Thyroid gland (tissue), 4 donors: ENCODE measurements around the gene FOXP3. TPM values are rescaled to one million over a fixed set of nuclear protein-coding genes. Genes with fewer than 3 reads are reported as not detected.

Experiments used
- DNase-seq, 2 donors: peaks; one replicate each; pipeline ENCODE4 v3.0.0-alpha.2; 2019
- H3K27ac ChIP-seq, 3 donors: fragments of 200-600 bp; sonication (generic); 1 replicate in 2 of 3; 2 replicates in 1 of 3; pipeline ENCODE4 v1.5.1; 2016 to 2019; ENCODE audit warnings: mild to moderate bottlenecking in 1 of 3, moderate library complexity in 1 of 3
- H3K27me3 ChIP-seq: fragments of 200-600 bp; sonication (generic); one replicate; pipeline ENCODE4 v1.5.1; 2019
- H3K36me3 ChIP-seq, 2 donors: fragments of 200-600 bp; sonication (generic); one replicate each; pipeline ENCODE4 v1.5.1; 2016 to 2019
- H3K4me1 ChIP-seq, 2 donors: fragments of 200-600 bp; sonication (generic); one replicate each; pipeline ENCODE4 v1.5.1; 2017 to 2019
- H3K4me3 ChIP-seq, 3 donors: fragments of 200-600 bp; sonication (generic); replicated peaks in 1 of 3; 1 replicate in 2 of 3; 2 replicates in 1 of 3; pipeline ENCODE4 v1.5.1; 2016; ENCODE audit warnings: mild to moderate bottlenecking in 1 of 3
- H3K9me3 ChIP-seq: fragments of 200-600 bp; sonication (generic); one replicate; pipeline ENCODE4 v1.5.1; 2017
- POLR2A ChIP-seq, 2 donors: fragments of 450-650 bp; IDR thresholded peaks; one replicate each; pipeline ENCODE4 v1.6.1; 2017; ENCODE audit warnings: antibody characterized with exemption in 2 of 2, mild to moderate bottlenecking in 2 of 2, moderate library complexity in 1 of 2
- WGBS, 2 donors: methylation state at CpG; one replicate each; pipeline ENCODE4 v1.1.5; 2017; 5-methylcytosine and 5-hydroxymethylcytosine counted together
- intact Hi-C: fragments of 100-400 bp; cut with DNase I; formaldehyde crosslinking; loops from one replicate; pipeline ENCODE4 v1.15.1; 2023
- total RNA-seq, 4 donors: library from RNA; depleted of rRNA; stranded (reverse); fragments of >200 nt; gene quantifications; one replicate each; pipeline ENCODE4 v1.2.3, GENCODE V29; 2016
- TF ChIP-seq, protein P1 (sequence below), 6 experiments: fragments of 200-600 bp in 3 of 6; fragments of 450-650 bp in 3 of 6; sonication (generic) in 3 of 6; IDR thresholded peaks; one replicate each; pipeline ENCODE4 v1.5.1; 2016 to 2019; ENCODE audit warnings: antibody characterized with exemption in 6 of 6, mild to moderate bottlenecking in 2 of 6, inconsistent platforms in 1 of 6, moderate library complexity in 1 of 6

FOXP3 gene
- total RNA-seq, 4 donors from 2014 or later: 0.11 to 0.13 TPM; not detected in 2

DNA sequence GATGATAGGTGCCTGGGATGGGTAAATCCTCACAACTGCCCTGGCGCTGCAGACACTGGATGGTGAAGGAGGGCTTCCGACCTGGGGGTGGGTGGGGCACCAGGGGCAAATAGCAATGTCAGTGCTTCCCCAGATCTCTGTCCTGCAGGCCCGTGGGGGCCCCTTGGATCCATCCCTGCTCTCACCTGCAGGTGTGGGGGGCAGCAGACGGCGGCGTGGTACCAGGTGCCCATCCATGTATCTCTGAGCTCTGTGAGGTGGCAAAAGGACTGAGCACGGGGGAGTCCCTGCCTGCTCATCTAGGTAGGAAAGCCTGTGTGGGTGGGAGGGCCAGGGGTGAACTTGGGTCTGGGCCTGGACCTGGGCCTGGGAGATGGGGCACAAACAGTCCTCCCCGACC is 58.0 kb downstream of the FOXP3 start:
- TF ChIP-seq, protein P1, sequence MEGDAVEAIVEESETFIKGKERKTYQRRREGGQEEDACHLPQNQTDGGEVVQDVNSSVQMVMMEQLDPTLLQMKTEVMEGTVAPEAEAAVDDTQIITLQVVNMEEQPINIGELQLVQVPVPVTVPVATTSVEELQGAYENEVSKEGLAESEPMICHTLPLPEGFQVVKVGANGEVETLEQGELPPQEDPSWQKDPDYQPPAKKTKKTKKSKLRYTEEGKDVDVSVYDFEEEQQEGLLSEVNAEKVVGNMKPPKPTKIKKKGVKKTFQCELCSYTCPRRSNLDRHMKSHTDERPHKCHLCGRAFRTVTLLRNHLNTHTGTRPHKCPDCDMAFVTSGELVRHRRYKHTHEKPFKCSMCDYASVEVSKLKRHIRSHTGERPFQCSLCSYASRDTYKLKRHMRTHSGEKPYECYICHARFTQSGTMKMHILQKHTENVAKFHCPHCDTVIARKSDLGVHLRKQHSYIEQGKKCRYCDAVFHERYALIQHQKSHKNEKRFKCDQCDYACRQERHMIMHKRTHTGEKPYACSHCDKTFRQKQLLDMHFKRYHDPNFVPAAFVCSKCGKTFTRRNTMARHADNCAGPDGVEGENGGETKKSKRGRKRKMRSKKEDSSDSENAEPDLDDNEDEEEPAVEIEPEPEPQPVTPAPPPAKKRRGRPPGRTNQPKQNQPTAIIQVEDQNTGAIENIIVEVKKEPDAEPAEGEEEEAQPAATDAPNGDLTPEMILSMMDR (IDR thresholded peaks at IDR 0.05): no peak
- no peak for TF ChIP-seq POLR2A (IDR thresholded peaks at IDR 0.05)
- 83 to 90% methylated on average over 2 to 6 of the region's 8 CpGs for WGBS, 2 donors
- no peak overlapping the region for H3K27ac ChIP-seq

DNA sequence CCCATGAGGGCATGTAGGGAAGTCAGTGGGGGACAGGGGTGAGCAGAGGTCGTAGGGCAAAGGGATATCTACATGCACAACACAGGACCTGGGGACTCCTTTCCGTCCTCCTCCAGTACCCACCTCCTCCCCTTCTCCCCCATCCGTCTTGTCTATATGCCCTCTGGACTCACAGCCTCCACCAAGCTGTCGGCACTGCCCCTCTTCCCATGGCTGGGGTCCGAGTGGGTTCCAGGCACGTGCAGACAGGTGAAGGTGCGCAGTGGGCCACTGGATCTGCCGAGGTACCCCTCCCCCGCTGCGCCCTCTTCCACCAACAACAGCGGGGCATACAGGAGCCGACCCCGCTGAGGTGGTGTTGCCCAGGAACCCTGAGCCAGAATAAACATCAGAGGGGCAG is 59.1 kb downstream of the FOXP3 start:
- no peaks in the 10 kb centered on the region for H3K4me1 ChIP-seq
- 77 to 85% methylated on average over 3 to 11 of the region's 13 CpGs for WGBS, 2 donors
- H3K36me3 ChIP-seq: no peaks in the 10 kb centered on the region
- no peak overlapping the region for H3K27ac ChIP-seq
- no peaks in the 10 kb centered on the region for H3K27me3 ChIP-seq
- DNase-seq: no peak
- no peaks in the 10 kb centered on the region for H3K9me3 ChIP-seq
- no peak overlapping the region for H3K4me3 ChIP-seq
- TF ChIP-seq POLR2A (IDR thresholded peaks at IDR 0.05): no peak
- TF ChIP-seq, protein P1 (IDR thresholded peaks at IDR 0.05): no peak
- intact Hi-C loops: no loop called here

More for the DNA sequence above, 58.0 kb downstream of the FOXP3 start:
- H3K36me3 ChIP-seq: no peaks in the 10 kb centered on the region
- no peaks in the 10 kb centered on the region for H3K4me1 ChIP-seq
- no peak overlapping the region for H3K4me3 ChIP-seq
- DNase-seq: no peak
- no peaks in the 10 kb centered on the region for H3K27me3 ChIP-seq
- no peaks in the 10 kb centered on the region for H3K9me3 ChIP-seq
- intact Hi-C loops: no loop called here

GRCh38 chrX:49204709-49205108 is 59.8 kb downstream of the FOXP3 start:
- Histone ChIP-seq H3K27ac (no peak overlapping the region), H3K9me3 (no peaks in the 10 kb centered on the region), H3K4me1 (peaks cover 1 to 2% of the 10 kb centered on the region in 2 donors), H3K4me3 (no peak overlapping the region), H3K36me3 (no peaks in the 10 kb centered on the region), H3K27me3 (no peaks in the 10 kb centered on the region)
- no peak for DNase-seq
- 48% methylated on average over 4 of the region's 4 CpGs for WGBS, 2 donors
- TF ChIP-seq POLR2A (IDR thresholded peaks at IDR 0.05): no peak
- TF ChIP-seq, protein P1 (IDR thresholded peaks at IDR 0.05): no peak
- intact Hi-C loops: no loop called here

GRCh38 chrX:49204017-49204416 is 60.5 kb downstream of the FOXP3 start:
- H3K36me3 ChIP-seq: no peaks in the 10 kb centered on the region
- no peaks in the 10 kb centered on the region for H3K27me3 ChIP-seq
- WGBS, 2 donors: 82 to 100% methylated on average over 1 to 6 of the region's 6 CpGs
- H3K9me3 ChIP-seq: no peaks in the 10 kb centered on the region
- peaks cover 3 to 5% of the 10 kb centered on the region in 2 donors for H3K4me1 ChIP-seq
- no peak overlapping the region for H3K4me3 ChIP-seq
- no peak for DNase-seq
- no peak for TF ChIP-seq POLR2A (IDR thresholded peaks at IDR 0.05)
- TF ChIP-seq, protein P1 (IDR thresholded peaks at IDR 0.05): no peak
- H3K27ac ChIP-seq: no peak overlapping the region
- intact Hi-C loops: no loop called here

GRCh38 chrX:49203536-49203935 is 61.0 kb downstream of the FOXP3 start:
- TF ChIP-seq, protein P1 (IDR thresholded peaks at IDR 0.05): no peak
- no peak for TF ChIP-seq POLR2A (IDR thresholded peaks at IDR 0.05)
- Histone ChIP-seq H3K9me3 (no peaks in the 10 kb centered on the region), H3K36me3 (no peaks in the 10 kb centered on the region), H3K27me3 (no peaks in the 10 kb centered on the region), H3K4me3 (no peak overlapping the region), H3K4me1 (peaks cover 3 to 5% of the 10 kb centered on the region in 2 donors), H3K27ac (no peak overlapping the region)
- WGBS, 2 donors: 69 to 75% methylated on average over 3 of the region's 3 CpGs
- intact Hi-C loops: no loop called here
- no peak for DNase-seq
